Neural progenitor cell (in vitro differentiated cells): Measurements from ENCODE around the gene NCOA1. TPM values are rescaled to one million over a fixed set of nuclear protein-coding genes. Genes with fewer than 3 reads are reported as not detected.

ENCODE experiments used
- DNase-seq: peaks from one replicate; pipeline ENCODE4 v3.0.0-alpha.2; 2016; ENCODE audit warnings: low spot score
- H2AFZ ChIP-seq: fragments of 200-600 bp; sonication (generic); replicated peaks from 2 replicates; pipeline ENCODE4 v1.6.1; 2016; ENCODE audit warnings: antibody characterized with exemption
- H3F3A ChIP-seq: fragments of 200-600 bp; sonication (generic); 2 replicates; pipeline ENCODE4 v1.6.1; 2016; ENCODE audit warnings: antibody characterized with exemption, low read depth
- H3K27ac ChIP-seq: fragments of 200-600 bp; sonication (generic); 2 replicates; pipeline ENCODE4 v1.5.1; 2016; ENCODE audit warnings: mild to moderate bottlenecking
- H3K27me3 ChIP-seq: fragments of 200-600 bp; sonication (generic); 2 replicates; pipeline ENCODE4 v1.6.1; 2016; ENCODE audit warnings: mild to moderate bottlenecking, moderate library complexity
- H3K36me3 ChIP-seq: fragments of 200-600 bp; sonication (generic); 2 replicates; pipeline ENCODE4 v1.5.1; 2016
- H3K4me1 ChIP-seq: fragments of 200-600 bp; sonication (generic); 2 replicates; pipeline ENCODE4 v1.6.1; 2016; ENCODE audit warnings: mixed run types
- H3K4me2 ChIP-seq: fragments of 200-600 bp; sonication (generic); 2 replicates; pipeline ENCODE4 v1.6.1; 2016
- H3K4me3 ChIP-seq: fragments of 200-600 bp; sonication (generic); 2 replicates; pipeline ENCODE4 v1.5.1; 2016
- H3K79me2 ChIP-seq: fragments of 200-600 bp; sonication (generic); 2 replicates; pipeline ENCODE4 v1.6.1; 2016; ENCODE audit warnings: low read depth
- H3K9ac ChIP-seq: fragments of 200-600 bp; sonication (generic); 2 replicates; pipeline ENCODE4 v1.6.1; 2016
- H3K9me3 ChIP-seq: fragments of 200-600 bp; sonication (generic); 2 replicates; pipeline ENCODE4 v1.5.1; 2016; ENCODE audit warnings: low read depth
- H4K20me1 ChIP-seq: fragments of 200-600 bp; sonication (generic); 2 replicates; pipeline ENCODE4 v1.6.1; 2016; ENCODE audit warnings: low read depth
- H3K27ac Mint-ChIP-seq: 3 replicates; pipeline ENCODE4 v1.8.0; 2021; ENCODE audit warnings: mixed read lengths
- H3K27me3 Mint-ChIP-seq: 2 replicates; pipeline ENCODE4 v1.8.0; 2022; ENCODE audit warnings: low read depth, mild to moderate bottlenecking, inconsistent platforms, moderate library complexity, mixed read lengths; ENCODE audit not compliant: insufficient read depth
- H3K36me3 Mint-ChIP-seq: 3 replicates; pipeline ENCODE4 v1.8.0; 2021; ENCODE audit warnings: mixed read lengths
- H3K4me1 Mint-ChIP-seq: 3 replicates; pipeline ENCODE4 v1.8.0; 2021; ENCODE audit warnings: mixed read lengths
- H3K4me3 Mint-ChIP-seq: 3 replicates; pipeline ENCODE4 v1.8.0; 2021; ENCODE audit warnings: mild to moderate bottlenecking, moderate library complexity, mixed read lengths
- H3K9me3 Mint-ChIP-seq: 3 replicates; pipeline ENCODE4 v1.8.0; 2020; ENCODE audit warnings: mixed read lengths
- EZH2 ChIP-seq: fragments of 200-600 bp; sonication (generic); IDR thresholded peaks from 2 replicates; pipeline ENCODE4 v1.6.1; 2017; ENCODE audit warnings: antibody characterized with exemption, mild to moderate bottlenecking, moderate library complexity
- EZH2phosphoT487 ChIP-seq: fragments of 200-600 bp; sonication (generic); IDR thresholded peaks from 2 replicates; pipeline ENCODE4 v1.6.1; 2017; ENCODE audit warnings: antibody characterized with exemption
- total RNA-seq: library from RNA; depleted of rRNA; stranded (reverse); fragments of >200 nt; gene quantifications from 2 replicates; pipeline ENCODE4 v1.2.3, GENCODE V29; 2015; ENCODE audit warnings: low replicate concordance
- TF ChIP-seq, protein P1 (sequence below): fragments of 200-600 bp; sonication (generic); IDR thresholded peaks from 2 replicates; pipeline ENCODE4 v1.5.1; 2017; ENCODE audit warnings: antibody characterized with exemption, mild to moderate bottlenecking

The NCOA1 gene
- total RNA-seq, 1 donor from 2014 or later = 29.3 TPM

DNA sequence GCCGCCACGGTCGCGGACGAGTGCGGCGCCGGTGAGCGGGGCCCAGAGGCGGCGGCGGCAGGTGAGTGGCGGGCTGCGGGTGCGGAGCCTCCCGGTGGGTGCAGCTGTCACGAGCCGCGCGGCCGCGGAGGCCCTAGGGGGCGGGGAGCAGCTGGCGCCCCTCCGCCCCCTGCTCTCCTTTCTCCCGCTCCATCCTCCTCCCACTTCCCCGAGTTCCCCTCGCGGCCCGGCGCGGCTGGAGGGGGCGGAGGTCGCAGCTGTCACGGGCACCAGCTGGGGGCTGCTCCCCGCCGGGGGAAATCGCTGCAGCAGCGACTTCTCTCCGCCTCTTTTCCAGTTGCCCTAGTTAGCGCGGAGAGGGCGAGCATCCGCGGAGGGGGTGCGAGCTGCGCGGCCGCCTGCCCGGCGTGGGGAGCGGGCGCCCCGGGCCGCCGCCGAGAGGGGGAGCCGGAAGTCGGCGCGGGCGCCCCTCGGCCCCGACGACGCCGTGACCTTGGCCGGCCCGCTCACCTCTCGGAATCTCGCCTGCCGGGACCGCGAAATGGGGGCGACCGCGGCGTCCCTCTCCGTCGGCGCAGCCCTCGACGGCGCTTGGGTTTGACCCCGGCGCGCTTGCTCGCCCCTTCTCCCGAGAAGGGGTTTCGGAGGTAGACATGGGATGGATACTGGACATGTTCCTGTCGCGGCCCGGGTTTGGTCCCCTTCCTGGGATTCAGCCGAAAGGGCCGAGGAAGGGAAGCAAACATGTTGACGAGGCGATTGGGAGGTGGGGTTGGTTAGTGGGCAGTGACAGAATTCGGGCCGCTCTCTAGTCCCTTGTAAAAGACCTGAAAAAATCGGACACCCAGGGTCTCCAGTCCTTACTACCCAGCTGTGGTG lies 727 bp downstream of the NCOA1 start:
- no peaks in the 10 kb centered on the region for H3K9me3 ChIP-seq
- H3K4me2 ChIP-seq = peak overlapping the region; percentile 88
- Mint-ChIP-seq H3K4me1 (peaks cover 35% of the 10 kb centered on the region), H3K27ac (no peak overlapping the region), H3K36me3 (no peaks in the 10 kb centered on the region), H3K4me3 (peak overlapping the region; percentile 85), H3K27me3 (no peaks in the 10 kb centered on the region), H3K9me3 (no peaks in the 10 kb centered on the region)
- H3K4me1 ChIP-seq = peaks cover 22% of the 10 kb centered on the region
- peaks cover 46% of the 10 kb centered on the region for H3K79me2 ChIP-seq
- TF ChIP-seq EZH2 (no peak), EZH2phosphoT487 (no peak)
- TF ChIP-seq, protein P1, sequence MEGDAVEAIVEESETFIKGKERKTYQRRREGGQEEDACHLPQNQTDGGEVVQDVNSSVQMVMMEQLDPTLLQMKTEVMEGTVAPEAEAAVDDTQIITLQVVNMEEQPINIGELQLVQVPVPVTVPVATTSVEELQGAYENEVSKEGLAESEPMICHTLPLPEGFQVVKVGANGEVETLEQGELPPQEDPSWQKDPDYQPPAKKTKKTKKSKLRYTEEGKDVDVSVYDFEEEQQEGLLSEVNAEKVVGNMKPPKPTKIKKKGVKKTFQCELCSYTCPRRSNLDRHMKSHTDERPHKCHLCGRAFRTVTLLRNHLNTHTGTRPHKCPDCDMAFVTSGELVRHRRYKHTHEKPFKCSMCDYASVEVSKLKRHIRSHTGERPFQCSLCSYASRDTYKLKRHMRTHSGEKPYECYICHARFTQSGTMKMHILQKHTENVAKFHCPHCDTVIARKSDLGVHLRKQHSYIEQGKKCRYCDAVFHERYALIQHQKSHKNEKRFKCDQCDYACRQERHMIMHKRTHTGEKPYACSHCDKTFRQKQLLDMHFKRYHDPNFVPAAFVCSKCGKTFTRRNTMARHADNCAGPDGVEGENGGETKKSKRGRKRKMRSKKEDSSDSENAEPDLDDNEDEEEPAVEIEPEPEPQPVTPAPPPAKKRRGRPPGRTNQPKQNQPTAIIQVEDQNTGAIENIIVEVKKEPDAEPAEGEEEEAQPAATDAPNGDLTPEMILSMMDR = no peak
- no peak overlapping the region for H3K27ac ChIP-seq
- H3K36me3 ChIP-seq = no peaks in the 10 kb centered on the region
- peaks cover 28% of the 10 kb centered on the region for H3F3A ChIP-seq
- peak overlapping the region; percentile 66 for H2AFZ ChIP-seq
- peak; percentile 75 for DNase-seq
- H3K4me3 ChIP-seq = peak overlapping the region; percentile 94
- peaks cover 39% of the 10 kb centered on the region for H4K20me1 ChIP-seq
- peaks cover 21% of the 10 kb centered on the region for H3K27me3 ChIP-seq
- H3K9ac ChIP-seq = no peak overlapping the region

DNA sequence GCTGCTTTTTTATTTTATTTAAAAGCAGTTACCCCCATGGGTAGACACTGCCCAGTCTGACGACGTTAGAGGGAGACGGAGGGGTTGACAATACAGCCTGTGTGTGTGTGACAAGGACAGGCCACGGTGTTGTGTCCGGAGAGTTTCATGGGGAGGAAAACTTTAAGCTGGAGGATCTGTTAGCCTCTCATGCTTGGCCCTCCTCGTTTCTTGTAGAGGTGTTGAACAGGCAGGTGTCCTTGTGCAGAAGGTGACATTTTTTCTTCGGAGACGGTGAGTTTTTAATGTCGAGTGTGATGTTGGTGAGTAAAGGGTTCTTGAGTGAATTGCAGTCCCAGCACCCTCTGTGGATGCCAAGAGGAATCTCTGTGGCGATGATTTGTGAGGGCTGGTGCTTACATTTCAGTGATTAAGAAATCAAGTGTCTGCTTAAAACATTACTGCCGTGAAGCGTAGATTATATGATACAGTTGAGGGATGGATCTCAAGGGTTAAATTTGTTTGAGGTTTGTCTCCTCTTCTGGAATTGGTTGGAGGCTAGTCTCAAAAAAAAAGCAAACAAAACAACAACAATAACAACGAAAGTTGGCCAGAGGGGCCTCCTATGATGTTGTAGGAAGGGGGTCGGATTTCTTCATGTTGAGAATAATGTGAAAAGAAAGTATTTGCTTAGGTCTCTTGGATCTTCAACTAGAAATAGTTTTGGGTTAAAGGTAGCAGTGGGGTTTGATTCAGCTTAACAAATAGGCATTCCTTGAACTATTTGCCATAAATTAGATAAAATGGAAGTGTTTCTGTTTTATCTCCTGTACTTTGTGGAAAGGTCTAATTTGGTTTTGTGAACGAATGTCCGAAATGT lies 1.6 kb downstream of the NCOA1 start:
- Histone ChIP-seq H3K27ac (no peak overlapping the region), H4K20me1 (peaks cover 43% of the 10 kb centered on the region), H3K27me3 (peaks cover 21% of the 10 kb centered on the region), H3K36me3 (no peaks in the 10 kb centered on the region), H3K9me3 (no peaks in the 10 kb centered on the region), H3K79me2 (peaks cover 55% of the 10 kb centered on the region), H3K9ac (no peak overlapping the region), H3K4me3 (peak overlapping the region; percentile 94), H3K4me1 (peaks cover 22% of the 10 kb centered on the region), H3K4me2 (peak overlapping the region; percentile 88), H2AFZ (no peak overlapping the region), H3F3A (peaks cover 28% of the 10 kb centered on the region)
- H3K36me3 Mint-ChIP-seq = no peaks in the 10 kb centered on the region
- peak; percentile 18 for DNase-seq
- H3K27me3 Mint-ChIP-seq = no peaks in the 10 kb centered on the region
- H3K4me3 Mint-ChIP-seq = peak overlapping the region; percentile 85
- no peaks in the 10 kb centered on the region for H3K9me3 Mint-ChIP-seq
- no peak overlapping the region for H3K27ac Mint-ChIP-seq
- TF ChIP-seq EZH2phosphoT487 = no peak
- no peak for TF ChIP-seq EZH2
- TF ChIP-seq, protein P1 = no peak
- H3K4me1 Mint-ChIP-seq = peaks cover 35% of the 10 kb centered on the region

DNA sequence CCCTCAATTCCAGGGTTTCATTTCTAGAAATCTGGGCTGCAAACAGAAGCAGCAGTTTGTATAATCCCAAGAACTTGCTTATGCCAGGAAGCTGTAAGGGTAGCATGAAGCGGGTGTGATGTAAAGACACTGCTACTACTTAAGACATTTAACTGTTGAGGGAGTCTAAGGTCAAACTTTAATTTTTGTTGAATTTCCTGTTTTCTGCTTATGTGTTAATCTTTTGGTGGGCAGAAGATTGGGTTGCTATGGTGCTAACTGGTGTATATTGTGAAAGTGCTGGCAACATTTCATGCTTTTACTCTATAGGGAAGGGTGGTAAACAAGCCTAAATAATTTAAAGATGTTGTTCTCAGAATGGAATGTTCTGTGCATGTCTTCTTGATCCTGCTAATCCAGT lies 2.7 kb downstream of the NCOA1 start:
- H3K36me3 ChIP-seq = no peaks in the 10 kb centered on the region
- H3K9me3 Mint-ChIP-seq = no peaks in the 10 kb centered on the region
- H4K20me1 ChIP-seq = peaks cover 43% of the 10 kb centered on the region
- no peak for DNase-seq
- no peak overlapping the region for H3K27ac Mint-ChIP-seq
- peaks cover 21% of the 10 kb centered on the region for H3K27me3 ChIP-seq
- no peak overlapping the region for H3K9ac ChIP-seq
- peaks cover 35% of the 10 kb centered on the region for H3K4me1 Mint-ChIP-seq
- TF ChIP-seq, protein P1 = no peak
- H3K9me3 ChIP-seq = no peaks in the 10 kb centered on the region
- H3K79me2 ChIP-seq = peaks cover 63% of the 10 kb centered on the region
- H3F3A ChIP-seq = peaks cover 28% of the 10 kb centered on the region
- peak overlapping the region; percentile 88 for H3K4me2 ChIP-seq
- H3K4me3 Mint-ChIP-seq = peak overlapping the region; percentile 4
- no peaks in the 10 kb centered on the region for H3K36me3 Mint-ChIP-seq
- peaks cover 22% of the 10 kb centered on the region for H3K4me1 ChIP-seq
- H2AFZ ChIP-seq = no peak overlapping the region
- no peak overlapping the region for H3K27ac ChIP-seq
- no peak overlapping the region for H3K4me3 ChIP-seq
- H3K27me3 Mint-ChIP-seq = no peaks in the 10 kb centered on the region
